H9 (cell line): Measurements from ENCODE around the gene SLC16A4. TPM values are rescaled to one million over a fixed set of nuclear protein-coding genes. Genes with fewer than 3 reads are reported as not detected.
A peak's percentile ranks its signal among the peaks of the same experiment; 100 is the strongest.

ENCODE experiments used
- DNase-seq: peaks from one replicate; pipeline ENCODE4 v3.0.0-alpha.2; 2017
- H2AFZ ChIP-seq: one replicate; pipeline ENCODE4 v1.6.1; 2013; ENCODE audit warnings: mild to moderate bottlenecking, low read length, control low read depth, moderate library complexity
- H2AK5ac ChIP-seq: 2 replicates; pipeline ENCODE4 v1.6.1; 2013; ENCODE audit warnings: low read length, control low read depth, mixed read lengths; ENCODE audit not compliant: insufficient read length
- H2BK120ac ChIP-seq: one replicate; pipeline ENCODE4 v1.6.1; 2013; ENCODE audit warnings: low read depth, mild to moderate bottlenecking, low read length, control low read depth, inconsistent platforms; ENCODE audit not compliant: poor library complexity, severe bottlenecking
- H2BK12ac ChIP-seq: 2 replicates; pipeline ENCODE4 v1.6.1; 2013; ENCODE audit warnings: low read length, control low read depth, mixed read lengths, low read depth; ENCODE audit not compliant: insufficient read length
- H2BK15ac ChIP-seq: 2 replicates; pipeline ENCODE4 v1.6.1; 2013; ENCODE audit warnings: low read depth, low read length, control low read depth
- H2BK20ac ChIP-seq: one replicate; pipeline ENCODE4 v1.6.1; 2013; ENCODE audit warnings: low read depth, mild to moderate bottlenecking, low read length, control low read depth, inconsistent platforms; ENCODE audit not compliant: poor library complexity, severe bottlenecking
- H2BK5ac ChIP-seq: 2 replicates; pipeline ENCODE4 v1.6.1; 2013; ENCODE audit warnings: low read length, control low read depth, mixed read lengths; ENCODE audit not compliant: insufficient read length
- H3K14ac ChIP-seq: 2 replicates; pipeline ENCODE4 v1.6.1; 2013; ENCODE audit warnings: low read length, control low read depth; ENCODE audit not compliant: insufficient read depth
- H3K18ac ChIP-seq: 2 replicates; pipeline ENCODE4 v1.6.1; 2013; ENCODE audit warnings: low read depth, mild to moderate bottlenecking, mixed read lengths, low read length, control low read depth; ENCODE audit not compliant: insufficient read length
- H3K23ac ChIP-seq: 2 replicates; pipeline ENCODE4 v1.6.1; 2013; ENCODE audit warnings: low read length, control low read depth, mixed read lengths, low read depth; ENCODE audit not compliant: insufficient read length
- H3K23me2 ChIP-seq: 2 replicates; pipeline ENCODE4 v1.6.1; 2013; ENCODE audit warnings: low read depth, mild to moderate bottlenecking, mixed read lengths, low read length, control low read depth; ENCODE audit not compliant: insufficient read length, poor library complexity, severe bottlenecking
- H3K27ac ChIP-seq: 2 replicates; pipeline ENCODE4 v1.5.1; 2013; ENCODE audit warnings: low read length, control low read depth, mixed read lengths, low read depth; ENCODE audit not compliant: insufficient read length
- H3K27me3 ChIP-seq: 2 replicates; pipeline ENCODE4 v1.6.1; 2013; ENCODE audit warnings: low read length, control low read depth, inconsistent platforms; ENCODE audit not compliant: insufficient read depth
- H3K4ac ChIP-seq: 2 replicates; pipeline ENCODE4 v1.6.1; 2013; ENCODE audit warnings: low read depth, mild to moderate bottlenecking, control low read depth, inconsistent platforms, low read length, moderate library complexity
- H3K4me1 ChIP-seq: 2 replicates; pipeline ENCODE4 v1.6.1; 2013; ENCODE audit warnings: low read length, control low read depth, inconsistent platforms; ENCODE audit not compliant: insufficient read depth
- H3K4me2 ChIP-seq: 2 replicates; pipeline ENCODE4 v1.6.1; 2013; ENCODE audit warnings: low read length, control low read depth, mixed read lengths; ENCODE audit not compliant: insufficient read length, insufficient read depth
- H3K56ac ChIP-seq: 2 replicates; pipeline ENCODE4 v1.6.1; 2013; ENCODE audit warnings: low read depth, mild to moderate bottlenecking, mixed read lengths, low read length, control low read depth; ENCODE audit not compliant: insufficient read length
- H3K79me1 ChIP-seq: 2 replicates; pipeline ENCODE4 v1.6.1; 2013; ENCODE audit warnings: low read depth, mild to moderate bottlenecking, moderate library complexity, low read length, control low read depth, inconsistent platforms; ENCODE audit not compliant: insufficient read depth, poor library complexity, severe bottlenecking
- H3K79me2 ChIP-seq: 2 replicates; pipeline ENCODE4 v1.6.1; 2013; ENCODE audit warnings: low read length, control low read depth, inconsistent platforms; ENCODE audit not compliant: insufficient read depth
- H3K9ac ChIP-seq: 2 replicates; pipeline ENCODE4 v1.6.1; 2013; ENCODE audit warnings: low read length, control low read depth, mixed read lengths; ENCODE audit not compliant: insufficient read length; ENCODE audit errors: extremely low read depth
- H3K9me3 ChIP-seq: one replicate; pipeline ENCODE4 v1.6.1; 2013; ENCODE audit warnings: low read depth, low read length, inconsistent platforms; ENCODE audit not compliant: control insufficient read depth
- H3T11ph ChIP-seq: one replicate; pipeline ENCODE4 v1.6.1; 2013; ENCODE audit warnings: mild to moderate bottlenecking, low read length, control low read depth, inconsistent platforms
- H4K20me1 ChIP-seq: one replicate; pipeline ENCODE4 v1.6.1; 2013; ENCODE audit not compliant: control insufficient read depth, insufficient read length, insufficient read depth
- H4K5ac ChIP-seq: 2 replicates; pipeline ENCODE4 v1.6.1; 2013; ENCODE audit warnings: low read depth, mild to moderate bottlenecking, mixed read lengths, low read length, control low read depth; ENCODE audit not compliant: insufficient read length
- H4K8ac ChIP-seq: replicated peaks from 2 replicates; pipeline ENCODE4 v1.6.1; 2013; ENCODE audit warnings: low read length, control low read depth, mixed read lengths, low read depth; ENCODE audit not compliant: insufficient read length
- H4K91ac ChIP-seq: 2 replicates; pipeline ENCODE4 v1.6.1; 2013; ENCODE audit warnings: low read depth, mild to moderate bottlenecking, moderate library complexity, mixed read lengths, low read length, control low read depth; ENCODE audit not compliant: insufficient read length
- H3K27ac Mint-ChIP-seq, 3 experiments: 2 replicates in 2 of 3; 3 replicates in 1 of 3; pipeline ENCODE4 v1.8.0; 2020 to 2021; ENCODE audit warnings: mixed read lengths in 3 of 3, mild to moderate bottlenecking in 1 of 3, moderate library complexity in 1 of 3
- H3K27me3 Mint-ChIP-seq: 2 replicates; pipeline ENCODE4 v1.8.0; 2021; ENCODE audit warnings: low read depth, mild to moderate bottlenecking, moderate library complexity, mixed read lengths
- H3K36me3 Mint-ChIP-seq, 3 experiments: 2 replicates in 2 of 3; 3 replicates in 1 of 3; pipeline ENCODE4 v1.8.0; 2020 to 2021; ENCODE audit warnings: low read depth in 3 of 3, mixed read lengths in 3 of 3; ENCODE audit not compliant: insufficient read depth in 1 of 3
- H3K4me1 Mint-ChIP-seq, 2 experiments: 2 replicates each; pipeline ENCODE4 v1.8.0; 2020; ENCODE audit warnings: mixed read lengths in 2 of 2
- H3K4me3 Mint-ChIP-seq, 2 experiments: 2 replicates in 1 of 2; 3 replicates in 1 of 2; pipeline ENCODE4 v1.8.0; 2020 to 2021; ENCODE audit warnings: mild to moderate bottlenecking in 2 of 2, mixed read lengths in 2 of 2, moderate library complexity in 1 of 2
- H3K9me3 Mint-ChIP-seq, 2 experiments: 2 replicates in 1 of 2; 3 replicates in 1 of 2; pipeline ENCODE4 v1.8.0; 2020; ENCODE audit warnings: mild to moderate bottlenecking in 2 of 2, mixed read lengths in 2 of 2, moderate library complexity in 1 of 2
- WGBS: extraction: QIAGEN DNeasy Blood & Tissue Kit; methylation state at CpG from one replicate; pipeline ENCODE4 v1.1.7; 2013; ENCODE audit warnings: missing lambda C conversion rate, low lambda C conversion rate, mixed read lengths; ENCODE audit not compliant: insufficient read length; ENCODE audit errors: extremely low coverage; 5-methylcytosine and 5-hydroxymethylcytosine counted together
- total RNA-seq: library from RNA; stranded (reverse); gene quantifications from 2 replicates; pipeline ENCODE4 v1.2.1, GENCODE V29; 2021
- TF ChIP-seq, protein P1 (sequence below): fragments of 200-600 bp; sonication (generic); conservative IDR thresholded peaks from 3 replicates; pipeline ENCODE4 v1.8.0; 2021; ENCODE audit warnings: antibody characterized with exemption, mild to moderate bottlenecking

Gene SLC16A4
- total RNA-seq, 1 experiment from 2014 or later: 0.17 TPM

- WGBS: no CpG with 5 or more reads among the region's 10 CpGs
- peaks cover 13 to 32% (median 24%) of the 10 kb centered on the region in 3 experiments; a peak in 6 of 7 replicates for H3K36me3 Mint-ChIP-seq
- Histone ChIP-seq H4K8ac (no peak overlapping the region), H4K5ac (no peak overlapping the region), H2AK5ac (no peak overlapping the region), H3K14ac (no peak overlapping the region), H3K9me3 (no peaks in the 10 kb centered on the region), H3K79me2 (no peaks in the 10 kb centered on the region), H3T11ph (no peak overlapping the region), H3K27ac (no peak overlapping the region), H4K20me1 (no peaks in the 10 kb centered on the region), H3K23ac (no peak overlapping the region), H3K56ac (no peak overlapping the region), H4K91ac (no peak overlapping the region), H2BK5ac (no peak overlapping the region), H2BK20ac (no peak overlapping the region), H3K18ac (no peak overlapping the region), H2BK15ac (no peak overlapping the region), H2AFZ (no peak overlapping the region), H3K4me2 (no peak overlapping the region), H3K79me1 (no peaks in the 10 kb centered on the region), H2BK120ac (no peak overlapping the region), H3K9ac (no peak overlapping the region), H3K23me2 (no peaks in the 10 kb centered on the region), H2BK12ac (no peak overlapping the region), H3K27me3 (no peaks in the 10 kb centered on the region), H3K4me1 (no peaks in the 10 kb centered on the region), H3K4ac (no peak overlapping the region)
- peak overlapping the region in 1 of 3 experiments; percentile 14; a peak in 1 of 7 replicates for H3K27ac Mint-ChIP-seq
- H3K4me3 Mint-ChIP-seq: no peak overlapping the region
- H3K27me3 Mint-ChIP-seq: no peaks in the 10 kb centered on the region
- DNase-seq: no peak
- no peaks in the 10 kb centered on the region for H3K9me3 Mint-ChIP-seq
- TF ChIP-seq, protein P1, sequence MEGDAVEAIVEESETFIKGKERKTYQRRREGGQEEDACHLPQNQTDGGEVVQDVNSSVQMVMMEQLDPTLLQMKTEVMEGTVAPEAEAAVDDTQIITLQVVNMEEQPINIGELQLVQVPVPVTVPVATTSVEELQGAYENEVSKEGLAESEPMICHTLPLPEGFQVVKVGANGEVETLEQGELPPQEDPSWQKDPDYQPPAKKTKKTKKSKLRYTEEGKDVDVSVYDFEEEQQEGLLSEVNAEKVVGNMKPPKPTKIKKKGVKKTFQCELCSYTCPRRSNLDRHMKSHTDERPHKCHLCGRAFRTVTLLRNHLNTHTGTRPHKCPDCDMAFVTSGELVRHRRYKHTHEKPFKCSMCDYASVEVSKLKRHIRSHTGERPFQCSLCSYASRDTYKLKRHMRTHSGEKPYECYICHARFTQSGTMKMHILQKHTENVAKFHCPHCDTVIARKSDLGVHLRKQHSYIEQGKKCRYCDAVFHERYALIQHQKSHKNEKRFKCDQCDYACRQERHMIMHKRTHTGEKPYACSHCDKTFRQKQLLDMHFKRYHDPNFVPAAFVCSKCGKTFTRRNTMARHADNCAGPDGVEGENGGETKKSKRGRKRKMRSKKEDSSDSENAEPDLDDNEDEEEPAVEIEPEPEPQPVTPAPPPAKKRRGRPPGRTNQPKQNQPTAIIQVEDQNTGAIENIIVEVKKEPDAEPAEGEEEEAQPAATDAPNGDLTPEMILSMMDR: no peak
- H3K4me1 Mint-ChIP-seq: no peaks in the 10 kb centered on the region
Observed at GRCh38 chr1:110380672-110381283, 10.0 kb downstream of the SLC16A4 start.
